BE2C (cell line): ENCODE data around the gene FAM131B.

ENCODE experiments used
- DNase-seq: peaks from one replicate; pipeline ENCODE4 v3.0.0-alpha.2; 2020
- H3K27me3 ChIP-seq: fragments of 250-450 bp; sonication (Bioruptor Pico); 2 replicates; pipeline ENCODE4 v1.5.1; 2020; ENCODE audit warnings: mild to moderate bottlenecking
- H3K36me3 ChIP-seq: fragments of 250-450 bp; sonication (Bioruptor Pico); 2 replicates; pipeline ENCODE4 v1.5.1; 2020; ENCODE audit warnings: mild to moderate bottlenecking
- H3K4me1 ChIP-seq: fragments of 250-450 bp; sonication (Bioruptor Pico); 2 replicates; pipeline ENCODE4 v1.5.1; 2020
- H3K4me3 ChIP-seq: 2 replicates; pipeline ENCODE4 v1.5.1; 2011; ENCODE audit warnings: low read depth, low read length
- H3K9me3 ChIP-seq: fragments of 250-450 bp; sonication (Bioruptor Pico); 2 replicates; pipeline ENCODE4 v1.5.1; 2020
- CTCF ChIP-seq: IDR thresholded peaks from 2 replicates; pipeline ENCODE4 v1.5.1; 2012; ENCODE audit warnings: mild to moderate bottlenecking, low read depth, low read length

Gene FAM131B

GRCh38 chr7:143391462-143392404, 29.2 kb upstream of the FAM131B start:
- Histone ChIP-seq H3K36me3 (peaks cover 33% of the 10 kb centered on the region), H3K4me3 (no peak overlapping the region), H3K4me1 (peaks cover 6% of the 10 kb centered on the region; the same call in 1 of the 2 replicates), H3K27me3 (no peaks in the 10 kb centered on the region), H3K9me3 (no peaks in the 10 kb centered on the region)
- DNase-seq: no peak
- TF ChIP-seq CTCF: no peak

- Histone ChIP-seq H3K4me3 (no peak overlapping the region), H3K27me3 (no peaks in the 10 kb centered on the region), H3K9me3 (no peaks in the 10 kb centered on the region), H3K36me3 (peaks cover 33% of the 10 kb centered on the region), H3K4me1 (peaks cover 6% of the 10 kb centered on the region; the same call in 1 of the 2 replicates)
- no peak for TF ChIP-seq CTCF
- no peak for DNase-seq
Observed at GRCh38 chr7:143390773-143391317, 28.3 kb upstream of the FAM131B start.

GRCh38 chr7:143390104-143390772, 27.7 kb upstream of the FAM131B start:
- Histone ChIP-seq H3K27me3 (no peaks in the 10 kb centered on the region), H3K4me3 (no peak overlapping the region), H3K36me3 (peaks cover 33% of the 10 kb centered on the region), H3K4me1 (peaks cover 6% of the 10 kb centered on the region; the same call in 1 of the 2 replicates), H3K9me3 (no peaks in the 10 kb centered on the region)
- DNase-seq: no peak
- TF ChIP-seq CTCF: no peak

- no peaks in the 10 kb centered on the region for H3K9me3 ChIP-seq
- H3K36me3 ChIP-seq: peaks cover 33% of the 10 kb centered on the region
- no peak for DNase-seq
- no peak for TF ChIP-seq CTCF
- H3K4me1 ChIP-seq: peaks cover 6% of the 10 kb centered on the region; the same call in 1 of the 2 replicates
- no peaks in the 10 kb centered on the region for H3K27me3 ChIP-seq
- H3K4me3 ChIP-seq: no peak overlapping the region
Observed at GRCh38 chr7:143389316-143390103, 27.0 kb upstream of the FAM131B start.

GRCh38 chr7:143388491-143389101, 26.1 kb upstream of the FAM131B start:
- no peak overlapping the region for H3K4me3 ChIP-seq
- no peak for DNase-seq
- no peaks in the 10 kb centered on the region for H3K9me3 ChIP-seq
- H3K27me3 ChIP-seq: no peaks in the 10 kb centered on the region
- peaks cover 35% of the 10 kb centered on the region for H3K36me3 ChIP-seq
- no peak for TF ChIP-seq CTCF
- H3K4me1 ChIP-seq: peaks cover 6% of the 10 kb centered on the region; the same call in 1 of the 2 replicates
